Measurements from ENCODE around the gene PCGF5. TPM values are rescaled to one million over a fixed set of nuclear protein-coding genes. Genes with fewer than 3 reads are reported as not detected.
A peak's percentile ranks its signal among the peaks of the same experiment; 100 is the strongest.
"Not testable (repeated sequence)": the region's sequence is repeated elsewhere in the genome, so short reads cannot be mapped to it uniquely, and the experiment has no call there.

Gene PCGF5
- total RNA-seq = 45.4 TPM

DNA sequence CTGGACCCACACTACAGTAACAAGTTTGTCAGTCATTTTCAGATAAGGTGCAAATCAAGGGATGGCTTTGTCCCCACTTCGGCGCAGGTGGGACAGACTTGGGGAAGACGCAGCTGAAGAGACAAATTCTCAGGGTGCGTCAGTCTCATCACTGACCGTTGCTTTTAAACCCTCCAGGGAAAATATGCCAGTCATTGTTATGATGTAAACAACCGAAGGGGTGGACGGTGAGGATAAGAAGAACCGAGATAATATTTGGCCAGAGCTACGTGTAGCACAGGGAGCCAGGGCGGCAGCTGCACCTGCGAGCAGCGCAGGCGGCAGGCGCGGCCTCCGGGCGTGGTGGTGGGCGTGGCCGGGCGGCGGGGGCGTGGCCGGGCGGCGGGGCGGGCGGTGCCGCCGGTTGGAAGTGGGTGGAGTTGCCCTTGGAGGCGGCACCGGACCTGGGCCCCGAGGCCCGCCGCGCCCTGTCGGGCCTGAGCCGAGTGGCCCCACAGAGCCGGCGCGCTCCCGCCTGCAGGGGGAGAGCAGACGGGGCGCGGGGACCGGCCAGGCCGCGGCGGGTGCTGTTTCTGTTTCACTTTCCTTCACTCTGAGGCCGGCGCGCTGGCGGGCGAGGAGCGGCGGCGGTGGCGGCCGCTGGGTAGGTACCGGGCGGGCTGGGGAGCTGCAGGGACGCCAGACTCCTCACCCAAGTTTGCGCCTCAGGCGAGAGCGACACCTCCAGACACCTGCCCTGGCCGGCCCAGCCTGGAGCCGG, at the start of gene PCGF5:
Gene PCGF5 (plus strand): TSS at position 470 of the 760 bp plus-strand sequence. CDS start 2,209 bp downstream, outside the sequence.
- intact Hi-C loops (cut with DNase I) = loop anchor here (10.0 kb wide), 1 partner anchor 56 kb away; no protein-coding TSS in a partner anchor
- no peaks in the 10 kb centered on the region for H3K36me3 ChIP-seq
- peak in 1 of 2 donors; percentile 40 for TF ChIP-seq POLR2A (IDR thresholded peaks at IDR 0.05)
- TF ChIP-seq POLR2AphosphoS5 (IDR thresholded peaks at IDR 0.05; ENCODE audit: insufficient read depth in 1 of 2, low read depth in 1 of 2) = peak in 1 of 2 donors; percentile 52
- peak in 2 of 3 experiments; percentile 14 to 44 for TF ChIP-seq CTCF (IDR thresholded peaks at IDR 0.05)
- H3K27me3 ChIP-seq = no peaks in the 10 kb centered on the region
- no peak for DNase-seq (ENCODE audit: extremely low spot score in 2 of 2)
- peak within 1 kb of the TSS; percentile 89 to 98 for H3K4me3 ChIP-seq
- H3K27ac ChIP-seq = peak within 1 kb of the TSS; percentile 93
- H3K4me1 ChIP-seq = peaks cover 38% of the 10 kb centered on the region
- no peaks in the 10 kb centered on the region for H3K9me3 ChIP-seq

DNA sequence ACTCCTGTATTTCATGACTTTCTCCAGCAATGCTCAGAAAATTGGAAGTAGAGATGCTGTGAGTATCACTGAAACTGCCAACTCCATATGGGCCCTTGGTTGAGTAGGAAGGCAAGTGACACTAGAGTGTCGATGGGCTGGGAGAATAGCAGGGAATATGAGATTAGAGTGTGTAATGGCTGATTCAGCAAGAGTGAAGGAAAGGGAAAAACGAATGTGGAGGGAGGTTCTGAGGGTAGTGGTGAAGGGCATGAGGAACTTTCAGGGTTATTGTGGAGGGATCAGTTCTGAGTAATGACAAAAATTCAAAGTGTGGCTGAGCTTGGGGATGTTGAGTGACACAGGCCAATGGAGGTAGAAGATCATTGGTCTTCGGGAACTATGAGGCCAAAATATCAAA, 49.0 kb upstream of the PCGF5 start:
- intact Hi-C loops (cut with DNase I) = no loop called here
- H3K4me3 ChIP-seq = no peak overlapping the region
- TF ChIP-seq CTCF (IDR thresholded peaks at IDR 0.05) (no peak), POLR2A (IDR thresholded peaks at IDR 0.05) (no peak), POLR2AphosphoS5 (IDR thresholded peaks at IDR 0.05; ENCODE audit: insufficient read depth in 1 of 2, low read depth in 1 of 2) (no peak)

GRCh38 chr10:91172348-91172747, 48.1 kb upstream of the PCGF5 start:
- Histone ChIP-seq H3K4me1 (peaks cover 6% of the 10 kb centered on the region), H3K9me3 (no peaks in the 10 kb centered on the region), H3K27me3 (no peaks in the 10 kb centered on the region), H3K27ac (no peak overlapping the region), H3K4me3 (no peak overlapping the region), H3K36me3 (no peaks in the 10 kb centered on the region)
- TF ChIP-seq POLR2A (IDR thresholded peaks at IDR 0.05) (no peak), CTCF (IDR thresholded peaks at IDR 0.05) (no peak), POLR2AphosphoS5 (IDR thresholded peaks at IDR 0.05; ENCODE audit: insufficient read depth in 1 of 2, low read depth in 1 of 2) (no peak)
- DNase-seq (ENCODE audit: extremely low spot score in 2 of 2) = no peak
- intact Hi-C loops (cut with DNase I) = no loop called here

More for the DNA sequence above, 49.0 kb upstream of the PCGF5 start:
- H3K36me3 ChIP-seq = no peaks in the 10 kb centered on the region
- no peaks in the 10 kb centered on the region for H3K27me3 ChIP-seq
- H3K9me3 ChIP-seq = no peaks in the 10 kb centered on the region
- H3K4me1 ChIP-seq = peaks cover 6% of the 10 kb centered on the region
- no peak for DNase-seq (ENCODE audit: extremely low spot score in 2 of 2)
- no peak overlapping the region for H3K27ac ChIP-seq

GRCh38 chr10:91185239-91185875, 35.1 kb upstream of the PCGF5 start:
- TF ChIP-seq POLR2A (IDR thresholded peaks at IDR 0.05) = no peak
- TF ChIP-seq POLR2AphosphoS5 (IDR thresholded peaks at IDR 0.05; ENCODE audit: insufficient read depth in 1 of 2, low read depth in 1 of 2) = no peak
- TF ChIP-seq CTCF (IDR thresholded peaks at IDR 0.05) = no peak
- H3K9me3 ChIP-seq = no peaks in the 10 kb centered on the region
- intact Hi-C loops (cut with DNase I) = no loop called here
- H3K27ac ChIP-seq = no peak overlapping the region
- no peaks in the 10 kb centered on the region for H3K36me3 ChIP-seq
- H3K4me3 ChIP-seq = no peak overlapping the region
- no peak for DNase-seq (ENCODE audit: extremely low spot score in 2 of 2)
- H3K27me3 ChIP-seq = no peaks in the 10 kb centered on the region
- peaks cover 9% of the 10 kb centered on the region for H3K4me1 ChIP-seq

- TF ChIP-seq POLR2AphosphoS5 (IDR thresholded peaks at IDR 0.05; ENCODE audit: insufficient read depth in 1 of 2, low read depth in 1 of 2) = no peak
- DNase-seq (ENCODE audit: extremely low spot score in 2 of 2) = no peak
Observed at GRCh38 chr10:91187156-91187555, 33.3 kb upstream of the PCGF5 start.

GRCh38 chr10:91188010-91188409, 32.5 kb upstream of the PCGF5 start:
- intact Hi-C loops (cut with DNase I); DNase-seq (ENCODE audit: extremely low spot score in 2 of 2): not testable (repeated sequence)
- peaks cover 26% of the 10 kb centered on the region for H3K4me1 ChIP-seq

More at GRCh38 chr10:91187156-91187555, 33.3 kb upstream of the PCGF5 start:
- H3K4me3 ChIP-seq = no peak overlapping the region
- no peaks in the 10 kb centered on the region for H3K27me3 ChIP-seq
- H3K27ac ChIP-seq = no peak overlapping the region
- H3K36me3 ChIP-seq = no peaks in the 10 kb centered on the region
- no peaks in the 10 kb centered on the region for H3K9me3 ChIP-seq
- intact Hi-C loops (cut with DNase I) = no loop called here
- peaks cover 23% of the 10 kb centered on the region for H3K4me1 ChIP-seq

More at GRCh38 chr10:91188010-91188409, 32.5 kb upstream of the PCGF5 start:
- not testable (repeated sequence) for H3K36me3 ChIP-seq, H3K27ac ChIP-seq, H3K27me3 ChIP-seq, H3K4me3 ChIP-seq, H3K9me3 ChIP-seq
